GM18508 (cell line): ENCODE results near the gene TBX5.

Source experiments
- ATAC-seq: cut with Tn5 transposase; IDR thresholded peaks from one replicate; pipeline ENCODE4 v1.9.1; 2021; ENCODE audit warnings: moderate number of reproducible peaks; ENCODE audit not compliant: insufficient read depth, unreplicated experiment

The TBX5 gene

GRCh38 chr12:114405519-114406271, at the start of gene TBX5:
Gene TBX5 (minus strand): TSS chr12:114406144. CDS start chr12:114403898, 2,246 bp downstream.
- no peak for ATAC-seq

GRCh38 chr12:114451657-114452056, 45.7 kb upstream of the TBX5 start:
- ATAC-seq = no peak

- ATAC-seq = no peak
Observed at GRCh38 chr12:114450515-114451300, 44.8 kb upstream of the TBX5 start.

- no peak for ATAC-seq
Observed at GRCh38 chr12:114450019-114450418, 44.1 kb upstream of the TBX5 start.

GRCh38 chr12:114448618-114448933, 42.6 kb upstream of the TBX5 start:
- ATAC-seq = no peak

GRCh38 chr12:114447799-114448617, 42.1 kb upstream of the TBX5 start:
- ATAC-seq = no peak

- no peak for ATAC-seq
Observed at GRCh38 chr12:114447274-114447716, 41.4 kb upstream of the TBX5 start.

- ATAC-seq = no peak
Observed at GRCh38 chr12:114445401-114446323, 39.7 kb upstream of the TBX5 start.

GRCh38 chr12:114444422-114445279, 38.7 kb upstream of the TBX5 start:
- no peak for ATAC-seq

GRCh38 chr12:114443607-114444421, 37.9 kb upstream of the TBX5 start:
- no peak for ATAC-seq

GRCh38 chr12:114442578-114442977, 36.6 kb upstream of the TBX5 start:
- no peak for ATAC-seq

- no peak for ATAC-seq
Observed at GRCh38 chr12:114441545-114441944, 35.6 kb upstream of the TBX5 start.

GRCh38 chr12:114441039-114441383, 35.1 kb upstream of the TBX5 start:
- ATAC-seq = no peak

GRCh38 chr12:114440270-114441038, 34.5 kb upstream of the TBX5 start:
- no peak for ATAC-seq

- ATAC-seq = no peak
Observed at GRCh38 chr12:114439817-114440216, 33.9 kb upstream of the TBX5 start.

- ATAC-seq = no peak
Observed at GRCh38 chr12:114439261-114439683, 33.3 kb upstream of the TBX5 start.

- ATAC-seq = no peak
Observed at GRCh38 chr12:114438635-114439256, 32.8 kb upstream of the TBX5 start.
